Activated CD8-positive, alpha-beta memory T cell treated with anti-CD3 and anti-CD28 coated beads for 1 hour (primary cell): ENCODE results near the gene PPT2.

Experiments used
- DNase-seq, 2 donors: peaks; one replicate each; pipeline ENCODE4 v3.0.0-alpha.2; 2020; ENCODE audit warnings: low read depth in 1 of 2; ENCODE audit errors: extremely low read depth in 1 of 2

The PPT2 gene

GRCh38 chr6:32153564-32154513 lies at the start of gene PPT2:
TSS of gene PPT2 (plus strand) at chr6:32154141. CDS start at chr6:32154595, 454 bp downstream.
- peak; percentile 62 to 66 for DNase-seq

GRCh38 chr6:32105433-32105832 lies 48.5 kb upstream of the PPT2 start:
- no peak for DNase-seq

GRCh38 chr6:32107406-32107805 lies 46.5 kb upstream of the PPT2 start:
- DNase-seq, result no peak

- DNase-seq, result no peak
Measured at GRCh38 chr6:32108094-32108627, 45.8 kb upstream of the PPT2 start.

GRCh38 chr6:32108727-32109113 lies 45.2 kb upstream of the PPT2 start:
- DNase-seq, result no peak

- DNase-seq, result no peak
Measured at GRCh38 chr6:32109114-32109764, 44.7 kb upstream of the PPT2 start, which contains the start of gene TNXB. TSS of gene TNXB (minus strand) at chr6:32109338. CDS start at chr6:32098198, 11,140 bp downstream.

GRCh38 chr6:32109765-32110160 lies 44.2 kb upstream of the PPT2 start:
- DNase-seq, result no peak

GRCh38 chr6:32110632-32111031 lies 43.3 kb upstream of the PPT2 start:
- no peak for DNase-seq

- DNase-seq, result no peak
Measured at GRCh38 chr6:32111424-32112066, 42.4 kb upstream of the PPT2 start.

- DNase-seq, result no peak
Measured at GRCh38 chr6:32112431-32112980, 41.4 kb upstream of the PPT2 start.

- no peak for DNase-seq
Measured at GRCh38 chr6:32113386-32114352, 40.3 kb upstream of the PPT2 start.

- no peak for DNase-seq
Measured at GRCh38 chr6:32114796-32115195, 39.1 kb upstream of the PPT2 start.

- DNase-seq, result no peak
Measured at GRCh38 chr6:32115623-32116022, 38.3 kb upstream of the PPT2 start.

GRCh38 chr6:32116674-32117073 lies 37.3 kb upstream of the PPT2 start:
- DNase-seq, result no peak

- no peak for DNase-seq
Measured at GRCh38 chr6:32117461-32117860, 36.5 kb upstream of the PPT2 start.

- DNase-seq, result peak; percentile 21 to 50
Measured at GRCh38 chr6:32118782-32119628, 34.9 kb upstream of the PPT2 start.

- DNase-seq, result no peak
Measured at GRCh38 chr6:32120573-32121059, 33.3 kb upstream of the PPT2 start.

- no peak for DNase-seq
Measured at GRCh38 chr6:32123681-32124080, 30.3 kb upstream of the PPT2 start.

- no peak for DNase-seq
Measured at GRCh38 chr6:32126880-32127279, 27.1 kb upstream of the PPT2 start.
